Gastroesophageal sphincter (tissue), 3 donors: ENCODE results near the gene CCSER1.

Experiments used
- EP300 ChIP-seq: sonication (generic); formaldehyde crosslinking; IDR thresholded peaks from one replicate; pipeline ENCODE4 v1.6.1; 2017; ENCODE audit warnings: antibody characterized with exemption, mild to moderate bottlenecking
- POLR2A ChIP-seq, 2 donors: fragments of 450-650 bp; IDR thresholded peaks; one replicate each; pipeline ENCODE4 v1.6.1; 2017; ENCODE audit warnings: antibody characterized with exemption in 2 of 2, mild to moderate bottlenecking in 2 of 2, moderate library complexity in 1 of 2
- POLR2AphosphoS5 ChIP-seq: sonication (generic); formaldehyde crosslinking; IDR thresholded peaks from one replicate; pipeline ENCODE4 v1.6.1; 2017; ENCODE audit warnings: antibody characterized with exemption
- TF ChIP-seq, protein P1 (sequence below), 4 experiments: fragments of 200-600 bp in 2 of 4; fragments of 450-650 bp in 2 of 4; sonication (generic) in 1 of 4; IDR thresholded peaks; one replicate each; pipeline ENCODE4 v1.5.1; 2017 to 2019; ENCODE audit warnings: antibody characterized with exemption in 4 of 4, mild to moderate bottlenecking in 2 of 4, moderate library complexity in 2 of 4

DNA sequence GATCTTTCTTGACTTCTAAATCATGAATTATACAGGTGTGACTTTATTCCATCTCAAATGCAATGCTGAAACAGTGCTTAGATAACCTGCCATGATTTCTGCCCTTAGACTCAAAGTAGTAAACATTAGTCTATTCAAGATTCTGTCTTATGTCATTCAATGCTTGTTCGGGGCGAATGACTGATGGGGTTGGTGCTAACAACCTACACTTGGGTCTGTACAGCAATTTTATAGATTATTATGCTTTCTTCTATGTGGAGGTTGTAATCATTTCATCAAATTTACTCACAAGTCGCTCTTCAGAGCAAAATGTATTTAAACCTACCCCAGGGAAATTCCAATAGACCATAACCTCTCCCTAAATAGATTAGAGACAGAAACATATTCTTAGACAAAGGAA, 1155.0 kb downstream of the CCSER1 start:
- no peak for TF ChIP-seq POLR2AphosphoS5
- TF ChIP-seq, protein P1, sequence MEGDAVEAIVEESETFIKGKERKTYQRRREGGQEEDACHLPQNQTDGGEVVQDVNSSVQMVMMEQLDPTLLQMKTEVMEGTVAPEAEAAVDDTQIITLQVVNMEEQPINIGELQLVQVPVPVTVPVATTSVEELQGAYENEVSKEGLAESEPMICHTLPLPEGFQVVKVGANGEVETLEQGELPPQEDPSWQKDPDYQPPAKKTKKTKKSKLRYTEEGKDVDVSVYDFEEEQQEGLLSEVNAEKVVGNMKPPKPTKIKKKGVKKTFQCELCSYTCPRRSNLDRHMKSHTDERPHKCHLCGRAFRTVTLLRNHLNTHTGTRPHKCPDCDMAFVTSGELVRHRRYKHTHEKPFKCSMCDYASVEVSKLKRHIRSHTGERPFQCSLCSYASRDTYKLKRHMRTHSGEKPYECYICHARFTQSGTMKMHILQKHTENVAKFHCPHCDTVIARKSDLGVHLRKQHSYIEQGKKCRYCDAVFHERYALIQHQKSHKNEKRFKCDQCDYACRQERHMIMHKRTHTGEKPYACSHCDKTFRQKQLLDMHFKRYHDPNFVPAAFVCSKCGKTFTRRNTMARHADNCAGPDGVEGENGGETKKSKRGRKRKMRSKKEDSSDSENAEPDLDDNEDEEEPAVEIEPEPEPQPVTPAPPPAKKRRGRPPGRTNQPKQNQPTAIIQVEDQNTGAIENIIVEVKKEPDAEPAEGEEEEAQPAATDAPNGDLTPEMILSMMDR (IDR thresholded peaks at IDR 0.05) = no peak
- TF ChIP-seq POLR2A (IDR thresholded peaks at IDR 0.05) = no peak
- no peak for TF ChIP-seq EP300
